GM23338 (cell line): Measurements from ENCODE around the gene AMDHD1. TPM values are rescaled to one million over a fixed set of nuclear protein-coding genes. Genes with fewer than 3 reads are reported as not detected.
A peak's percentile ranks its signal among the peaks of the same experiment; 100 is the strongest.

Source experiments
- ATAC-seq: fragments of 200-7000 bp; cut with Tn5 transposase; 3 replicates; pipeline ENCODE4 v1.9.1; 2020
- DNase-seq: peaks from one replicate; pipeline ENCODE4 v3.0.0-alpha.2; 2015; ENCODE audit warnings: low spot score
- H2AFZ ChIP-seq: fragments of 200-600 bp; sonication (generic); 2 replicates; pipeline ENCODE4 v1.8.0; 2016; ENCODE audit warnings: antibody characterized with exemption, mild to moderate bottlenecking, moderate library complexity
- H3F3A ChIP-seq: fragments of 200-600 bp; sonication (generic); replicated peaks from 2 replicates; pipeline ENCODE4 v1.8.0; 2017; ENCODE audit warnings: antibody characterized with exemption, mixed run types, low read depth
- H3K27ac ChIP-seq: fragments of 200-600 bp; sonication (generic); 2 replicates; pipeline ENCODE4 v1.6.1; 2016; ENCODE audit warnings: low read depth
- H3K27me3 ChIP-seq: fragments of 200-600 bp; sonication (generic); 2 replicates; pipeline ENCODE4 v1.8.0; 2016; ENCODE audit warnings: mild to moderate bottlenecking, mixed run types, moderate library complexity; ENCODE audit not compliant: insufficient read depth
- H3K36me3 ChIP-seq: fragments of 200-600 bp; sonication (generic); 2 replicates; pipeline ENCODE4 v1.8.0; 2016; ENCODE audit warnings: mild to moderate bottlenecking; ENCODE audit not compliant: insufficient read depth
- H3K4me1 ChIP-seq: fragments of 200-600 bp; sonication (generic); 2 replicates; pipeline ENCODE4 v1.8.0; 2016; ENCODE audit warnings: mild to moderate bottlenecking, moderate library complexity; ENCODE audit not compliant: insufficient read depth
- H3K4me2 ChIP-seq: fragments of 200-600 bp; sonication (generic); 2 replicates; pipeline ENCODE4 v1.7.1; 2017; ENCODE audit warnings: mixed run types
- H3K4me3 ChIP-seq: fragments of 200-600 bp; sonication (generic); 2 replicates; pipeline ENCODE4 v1.6.1; 2016; ENCODE audit warnings: mixed run types
- H3K79me2 ChIP-seq: fragments of 200-600 bp; sonication (generic); replicated peaks from 2 replicates; pipeline ENCODE4 v1.8.0; 2017; ENCODE audit warnings: mild to moderate bottlenecking; ENCODE audit not compliant: insufficient read depth
- H3K9me2 ChIP-seq: fragments of 200-600 bp; sonication (generic); 2 replicates; pipeline ENCODE4 v1.8.0; 2017; ENCODE audit not compliant: insufficient read depth
- H4K20me1 ChIP-seq: fragments of 200-600 bp; sonication (generic); replicated peaks from 2 replicates; pipeline ENCODE4 v1.8.0; 2017; ENCODE audit warnings: mild to moderate bottlenecking; ENCODE audit not compliant: insufficient read depth
- H3K27ac Mint-ChIP-seq: 2 replicates; pipeline ENCODE4 v1.8.0; 2020; ENCODE audit warnings: inconsistent platforms, mild to moderate bottlenecking, moderate library complexity, mixed read lengths
- H3K27me3 Mint-ChIP-seq: 3 replicates; pipeline ENCODE4 v1.8.0; 2022; ENCODE audit warnings: low read depth, mild to moderate bottlenecking, moderate library complexity, mixed read lengths, inconsistent platforms; ENCODE audit not compliant: insufficient read depth, poor library complexity
- H3K36me3 Mint-ChIP-seq: 3 replicates; pipeline ENCODE4 v1.8.0; 2021; ENCODE audit warnings: low read depth, mild to moderate bottlenecking, inconsistent platforms, moderate library complexity, mixed read lengths
- H3K4me1 Mint-ChIP-seq: 3 replicates; pipeline ENCODE4 v1.8.0; 2020; ENCODE audit warnings: mild to moderate bottlenecking, inconsistent platforms, mixed read lengths
- H3K4me3 Mint-ChIP-seq: 3 replicates; pipeline ENCODE4 v1.8.0; 2021; ENCODE audit warnings: moderate library complexity, mild to moderate bottlenecking, inconsistent platforms, mixed read lengths
- H3K9me3 Mint-ChIP-seq: 3 replicates; pipeline ENCODE4 v1.8.0; 2020; ENCODE audit warnings: moderate library complexity, mild to moderate bottlenecking, inconsistent platforms, mixed read lengths
- CTCF ChIP-seq, 2 experiments: fragments of 200-600 bp in 1 of 2; sonication (generic) in 1 of 2; conservative IDR thresholded peaks; 2 replicates each; pipeline versions ENCODE4 v1.5.1 to v1.6.1; 2016 to 2017; ENCODE audit warnings: antibody characterized with exemption in 2 of 2, low read depth in 2 of 2, mild to moderate bottlenecking in 2 of 2, moderate library complexity in 1 of 2
- ETS1 ChIP-seq: IDR thresholded peaks from 2 replicates; pipeline ENCODE4 v1.6.1; 2016; ENCODE audit warnings: antibody characterized with exemption
- EZH2 ChIP-seq: fragments of 200-600 bp; sonication (generic); IDR thresholded peaks from one replicate; pipeline ENCODE4 v1.8.0; 2017; ENCODE audit warnings: antibody characterized with exemption, mild to moderate bottlenecking, low read depth; ENCODE audit not compliant: unreplicated experiment
- NANOG ChIP-seq: IDR thresholded peaks from 2 replicates; pipeline ENCODE4 v1.6.1; 2016; ENCODE audit warnings: antibody characterized with exemption, borderline replicate concordance
- REST ChIP-seq: IDR thresholded peaks from one replicate; pipeline ENCODE4 v1.6.1; 2018; ENCODE audit warnings: antibody characterized with exemption; ENCODE audit not compliant: unreplicated experiment
- ZNF331 ChIP-seq: fragments of 250-450 bp; sonication (Bioruptor Pico); IDR thresholded peaks from 2 replicates; pipeline ENCODE4 v1.5.0; 2020; ENCODE audit warnings: low read depth, mild to moderate bottlenecking, moderate library complexity
- polyA plus RNA-seq: library from polyadenylated mRNA; unstranded; fragments of >200 nt; fragmentation: Nextera tagmentation; extraction: Ambion mirVana; gene quantifications from 2 replicates; pipeline ENCODE4 v1.2.1, GENCODE V29; 2016
- total RNA-seq: library from RNA; depleted of rRNA; stranded (reverse); fragments of >200 nt; shearing (Covaris generic); gene quantifications from 2 replicates; pipeline ENCODE4 v1.2.3, GENCODE V29; 2014

Gene AMDHD1
- total and polyA plus RNA-seq, 2 experiments from 2014 or later = 0.21 to 0.24 TPM

GRCh38 chr12:95998611-95999286 lies 55.6 kb downstream of the AMDHD1 start:
- H3K9me2 ChIP-seq = no peaks in the 10 kb centered on the region
- no peak for TF ChIP-seq ZNF331 (CRISPR knock-in tag)
- no peak for TF ChIP-seq REST
- peak; percentile 80 to 94 for TF ChIP-seq CTCF (conservative IDR thresholded peaks at IDR 0.05; ENCODE audit: low read depth in 2 of 2)
- no peak for TF ChIP-seq EZH2
- Mint-ChIP-seq H3K4me1 (peaks cover 8% of the 10 kb centered on the region), H3K4me3 (no peak overlapping the region; the same call in 2 of the 3 replicates), H3K27ac (no peak overlapping the region), H3K9me3 (no peaks in the 10 kb centered on the region), H3K36me3 (peaks cover 14% of the 10 kb centered on the region; the same call in 2 of the 3 replicates), H3K27me3 (peaks cover 2% of the 10 kb centered on the region)
- H3K36me3 ChIP-seq = peaks cover 17% of the 10 kb centered on the region
- no peak overlapping the region for H3K4me2 ChIP-seq
- no peaks in the 10 kb centered on the region for H3K4me1 ChIP-seq
- no peaks in the 10 kb centered on the region for H3K79me2 ChIP-seq
- H4K20me1 ChIP-seq = peaks cover 3% of the 10 kb centered on the region; the same call in 1 of the 2 replicates
- no peak overlapping the region for H2AFZ ChIP-seq
- no peaks in the 10 kb centered on the region for H3K27me3 ChIP-seq
- H3F3A ChIP-seq = no peaks in the 10 kb centered on the region
- DNase-seq = peak; percentile 91
- no peak overlapping the region for H3K27ac ChIP-seq
- peak; percentile 98 for ATAC-seq
- no peak overlapping the region for H3K4me3 ChIP-seq

GRCh38 chr12:95999484-95999883 lies 56.4 kb downstream of the AMDHD1 start:
- H3K27me3 Mint-ChIP-seq = peaks cover 2% of the 10 kb centered on the region
- H3K4me1 Mint-ChIP-seq = peaks cover 8% of the 10 kb centered on the region
- TF ChIP-seq NANOG (no peak), ETS1 (no peak), CTCF (conservative IDR thresholded peaks at IDR 0.05; ENCODE audit: low read depth in 2 of 2) (peak in 1 of 2 experiments; percentile 20; a peak in 1 of 4 replicates)
- Histone ChIP-seq H3K4me1 (no peaks in the 10 kb centered on the region), H3K27me3 (no peaks in the 10 kb centered on the region), H4K20me1 (peaks cover 3% of the 10 kb centered on the region; the same call in 1 of the 2 replicates), H3K9me2 (no peaks in the 10 kb centered on the region), H3F3A (no peaks in the 10 kb centered on the region), H3K36me3 (peaks cover 21% of the 10 kb centered on the region), H3K27ac (no peak overlapping the region), H3K4me3 (no peak overlapping the region), H3K79me2 (no peaks in the 10 kb centered on the region), H3K4me2 (no peak overlapping the region), H2AFZ (no peak overlapping the region)
- ATAC-seq = no peak
- H3K27ac Mint-ChIP-seq = no peak overlapping the region
- H3K9me3 Mint-ChIP-seq = no peaks in the 10 kb centered on the region
- no peak for DNase-seq
- no peak overlapping the region for H3K4me3 Mint-ChIP-seq
- peaks cover 17% of the 10 kb centered on the region; the same call in 2 of the 3 replicates for H3K36me3 Mint-ChIP-seq
